Panc1 (cell line): ENCODE data around the gene AIG1. TPM values are rescaled to one million over a fixed set of nuclear protein-coding genes. Genes with fewer than 3 reads are reported as not detected.
"Not testable (repeated sequence)": the region's sequence is repeated elsewhere in the genome, so short reads cannot be mapped to it uniquely, and the experiment has no call there.

Source experiments
- ATAC-seq: fragments of 200-7000 bp; cut with Tn5 transposase; 2 replicates; pipeline ENCODE4 v1.9.1; 2020; ENCODE audit warnings: mild to moderate bottlenecking, moderate library complexity
- BruUV-seq: library from RNA; stranded (reverse); fragments of 400-500 nt; replicated peaks from 2 replicates; lab custom pipeline; 2021; lab: Mats Ljungman, UMichigan
- CTCF ChIA-PET: fragments of 300-600 bp; sonication (Branson Sonifier 250); formaldehyde crosslinking; loops from one replicate; lab custom pipeline; 2022; ENCODE audit warnings: antibody characterized with exemption; lab: Charles Lee
- POLR2A ChIA-PET: fragments of 300-600 bp; sonication (Branson Sonifier 250); formaldehyde crosslinking; loops from one replicate; lab custom pipeline; 2022; ENCODE audit warnings: antibody characterized with exemption; lab: Charles Lee
- DNase-seq: peaks from one replicate; pipeline ENCODE4 v3.0.0-alpha.2; 2010; ENCODE audit warnings: low read depth, low spot score
- H3K27ac ChIP-seq: 2 replicates; pipeline ENCODE4 v1.5.1; 2011; ENCODE audit warnings: mild to moderate bottlenecking, low read length, inconsistent platforms
- H3K27me3 ChIP-seq: fragments of 200-500 bp; sonication (Bioruptor generic); 2 replicates; pipeline ENCODE4 v1.6.0; 2014; ENCODE audit warnings: low read length, inconsistent platforms; ENCODE audit not compliant: control insufficient read depth, insufficient read depth
- H3K36me3 ChIP-seq: fragments of 200-500 bp; sonication (Bioruptor generic); 2 replicates; pipeline ENCODE4 v1.5.1; 2014; ENCODE audit warnings: inconsistent platforms, mild to moderate bottlenecking, low read length, moderate library complexity; ENCODE audit not compliant: control insufficient read depth, insufficient read depth
- H3K4me1 ChIP-seq: 2 replicates; pipeline ENCODE4 v1.5.1; 2011; ENCODE audit warnings: inconsistent platforms, mild to moderate bottlenecking, low read length, moderate library complexity; ENCODE audit not compliant: control insufficient read depth, insufficient read depth
- H3K4me3 ChIP-seq, 2 experiments: 2 replicates each; pipeline ENCODE4 v1.5.1; 2011 to 2012; ENCODE audit warnings: low read depth in 2 of 2, low read length in 2 of 2, mild to moderate bottlenecking in 2 of 2, inconsistent platforms in 1 of 2, moderate library complexity in 1 of 2
- H3K9me3 ChIP-seq: fragments of 200-500 bp; sonication (Bioruptor generic); 2 replicates; pipeline ENCODE4 v1.5.1; 2014; ENCODE audit warnings: low read depth, mild to moderate bottlenecking, inconsistent platforms, low read length, moderate library complexity; ENCODE audit not compliant: control insufficient read depth, insufficient read depth
- POLR2AphosphoS5 ChIP-seq: IDR thresholded peaks from 2 replicates; pipeline ENCODE4 v1.6.1; 2012; ENCODE audit warnings: mild to moderate bottlenecking, low read depth, low read length, moderate library complexity
- SIN3A ChIP-seq: IDR thresholded peaks from 2 replicates; pipeline ENCODE4 v1.6.1; 2012; ENCODE audit warnings: low read depth, mild to moderate bottlenecking, low read length, moderate library complexity, borderline replicate concordance; ENCODE audit not compliant: insufficient read depth
- TCF7L2 ChIP-seq: IDR thresholded peaks from 2 replicates; pipeline ENCODE4 v1.6.1; 2011; ENCODE audit warnings: mild to moderate bottlenecking, low read depth, low read length, inconsistent platforms
- in situ Hi-C: cut with HindIII; loops from 2 replicates; pipeline ENCODE4 v1.10.0; 2016; ENCODE audit warnings: low sequenced_read_pairs, low pct_unique_long_range_greater_than_20kb
- intact Hi-C: fragments of 100-400 bp; cut with micrococcal nuclease; formaldehyde crosslinking; loops from one replicate; pipeline ENCODE4 v1.10.0; 2022; ENCODE audit not compliant: unreplicated experiment
- total RNA-seq: library from RNA; stranded (reverse); gene quantifications from one replicate; pipeline ENCODE4 v1.2.1, GENCODE V29; 2021; ENCODE audit not compliant: unreplicated experiment
- TF ChIP-seq, protein P1 (sequence below), 2 experiments: IDR thresholded peaks; 2 replicates each; pipeline ENCODE4 v1.6.1; 2011 to 2012; ENCODE audit warnings: low read depth in 2 of 2, control low read depth in 1 of 2, low read length in 1 of 2, mild to moderate bottlenecking in 1 of 2, moderate library complexity in 1 of 2; ENCODE audit not compliant: insufficient read depth in 1 of 2
- TF ChIP-seq, protein P2 (sequence below): fragments of 450-650 bp; IDR thresholded peaks from 2 replicates; pipeline ENCODE4 v1.5.1; 2017; ENCODE audit warnings: mild to moderate bottlenecking

Gene AIG1
- total RNA-seq, 1 experiment from 2014 or later = 23.9 TPM

DNA sequence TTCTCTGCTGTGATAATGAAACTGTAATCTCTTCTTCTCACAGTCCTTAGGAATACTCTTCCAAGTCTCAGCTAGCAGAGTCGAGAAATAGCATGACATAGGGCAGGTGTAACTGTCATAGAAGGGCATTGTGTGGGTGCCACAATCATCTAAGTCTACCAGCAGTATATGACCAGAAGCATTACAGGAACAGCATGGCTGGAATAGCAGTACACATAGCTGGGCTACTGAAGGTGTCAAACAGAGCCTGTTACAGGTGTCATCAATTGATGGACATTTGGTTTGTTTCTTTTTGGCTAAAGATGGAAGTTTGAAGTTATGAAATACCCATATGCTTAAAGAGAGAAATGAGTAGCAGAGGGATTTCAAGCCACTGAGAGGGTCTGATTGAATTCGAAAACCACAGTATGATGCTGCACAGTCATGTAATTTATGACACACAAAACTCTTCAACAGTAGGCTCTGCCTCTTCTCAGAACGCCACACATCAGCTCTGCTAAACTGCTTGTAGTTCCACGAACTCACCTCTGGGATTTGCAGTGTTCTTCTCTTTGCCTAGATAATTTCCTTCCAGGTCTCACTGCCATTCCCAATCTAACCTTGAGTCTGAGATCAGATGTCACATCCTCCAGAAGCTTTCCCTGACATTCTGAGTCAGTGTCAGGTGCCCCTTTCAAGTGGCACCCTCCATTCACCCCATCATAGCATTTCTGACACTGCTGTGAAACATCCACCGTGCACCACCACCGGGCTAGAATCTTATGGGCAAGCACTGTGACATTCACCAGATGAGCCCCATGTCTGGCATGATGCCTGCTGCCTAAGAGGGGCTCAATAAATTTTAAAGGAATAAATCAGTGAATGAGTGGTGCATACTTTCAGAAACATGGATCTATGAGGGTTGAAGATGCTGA lies 238.8 kb downstream of the AIG1 start:
- CTCF ChIA-PET = no interaction called here

DNA sequence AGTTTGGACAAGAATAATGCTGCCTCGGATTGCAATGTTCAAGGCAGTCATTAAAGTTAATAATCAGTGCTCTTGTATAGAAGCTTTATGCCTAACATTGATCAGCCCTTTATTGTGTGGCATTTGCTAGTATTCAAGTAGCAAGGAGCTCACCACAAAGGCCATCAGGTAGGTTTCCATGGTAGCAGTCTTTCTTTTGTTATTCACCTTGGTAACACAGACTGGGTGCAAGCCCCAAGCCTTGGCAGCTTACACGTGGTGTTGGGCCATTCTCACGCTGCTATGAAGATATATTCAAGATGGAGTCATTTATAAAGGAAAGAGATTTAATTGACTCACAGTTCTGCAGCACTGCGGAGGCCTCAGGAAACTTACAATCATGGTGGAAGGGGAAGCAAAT lies 240.5 kb downstream of the AIG1 start:
- in situ Hi-C loops (no loop called here), intact Hi-C loops (no loop called here)
- Histone ChIP-seq H3K27ac (no peak overlapping the region), H3K36me3 (no peaks in the 10 kb centered on the region), H3K4me3 (no peak overlapping the region), H3K27me3 (no peaks in the 10 kb centered on the region), H3K9me3 (no peaks in the 10 kb centered on the region), H3K4me1 (no peaks in the 10 kb centered on the region)
- BruUV-seq = no TSS peak
- ChIA-PET POLR2A (no interaction called here), CTCF (no interaction called here)
- no peak for DNase-seq
- no peak for ATAC-seq
- TF ChIP-seq POLR2AphosphoS5 (no peak), SIN3A (no peak), TCF7L2 (no peak)
- TF ChIP-seq, protein P1, sequence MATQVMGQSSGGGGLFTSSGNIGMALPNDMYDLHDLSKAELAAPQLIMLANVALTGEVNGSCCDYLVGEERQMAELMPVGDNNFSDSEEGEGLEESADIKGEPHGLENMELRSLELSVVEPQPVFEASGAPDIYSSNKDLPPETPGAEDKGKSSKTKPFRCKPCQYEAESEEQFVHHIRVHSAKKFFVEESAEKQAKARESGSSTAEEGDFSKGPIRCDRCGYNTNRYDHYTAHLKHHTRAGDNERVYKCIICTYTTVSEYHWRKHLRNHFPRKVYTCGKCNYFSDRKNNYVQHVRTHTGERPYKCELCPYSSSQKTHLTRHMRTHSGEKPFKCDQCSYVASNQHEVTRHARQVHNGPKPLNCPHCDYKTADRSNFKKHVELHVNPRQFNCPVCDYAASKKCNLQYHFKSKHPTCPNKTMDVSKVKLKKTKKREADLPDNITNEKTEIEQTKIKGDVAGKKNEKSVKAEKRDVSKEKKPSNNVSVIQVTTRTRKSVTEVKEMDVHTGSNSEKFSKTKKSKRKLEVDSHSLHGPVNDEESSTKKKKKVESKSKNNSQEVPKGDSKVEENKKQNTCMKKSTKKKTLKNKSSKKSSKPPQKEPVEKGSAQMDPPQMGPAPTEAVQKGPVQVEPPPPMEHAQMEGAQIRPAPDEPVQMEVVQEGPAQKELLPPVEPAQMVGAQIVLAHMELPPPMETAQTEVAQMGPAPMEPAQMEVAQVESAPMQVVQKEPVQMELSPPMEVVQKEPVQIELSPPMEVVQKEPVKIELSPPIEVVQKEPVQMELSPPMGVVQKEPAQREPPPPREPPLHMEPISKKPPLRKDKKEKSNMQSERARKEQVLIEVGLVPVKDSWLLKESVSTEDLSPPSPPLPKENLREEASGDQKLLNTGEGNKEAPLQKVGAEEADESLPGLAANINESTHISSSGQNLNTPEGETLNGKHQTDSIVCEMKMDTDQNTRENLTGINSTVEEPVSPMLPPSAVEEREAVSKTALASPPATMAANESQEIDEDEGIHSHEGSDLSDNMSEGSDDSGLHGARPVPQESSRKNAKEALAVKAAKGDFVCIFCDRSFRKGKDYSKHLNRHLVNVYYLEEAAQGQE (IDR thresholded peaks at IDR 0.05; ENCODE audit: insufficient read depth in 1 of 2, low read depth in 2 of 2, low read length in 1 of 2) = no peak
- TF ChIP-seq, protein P2, sequence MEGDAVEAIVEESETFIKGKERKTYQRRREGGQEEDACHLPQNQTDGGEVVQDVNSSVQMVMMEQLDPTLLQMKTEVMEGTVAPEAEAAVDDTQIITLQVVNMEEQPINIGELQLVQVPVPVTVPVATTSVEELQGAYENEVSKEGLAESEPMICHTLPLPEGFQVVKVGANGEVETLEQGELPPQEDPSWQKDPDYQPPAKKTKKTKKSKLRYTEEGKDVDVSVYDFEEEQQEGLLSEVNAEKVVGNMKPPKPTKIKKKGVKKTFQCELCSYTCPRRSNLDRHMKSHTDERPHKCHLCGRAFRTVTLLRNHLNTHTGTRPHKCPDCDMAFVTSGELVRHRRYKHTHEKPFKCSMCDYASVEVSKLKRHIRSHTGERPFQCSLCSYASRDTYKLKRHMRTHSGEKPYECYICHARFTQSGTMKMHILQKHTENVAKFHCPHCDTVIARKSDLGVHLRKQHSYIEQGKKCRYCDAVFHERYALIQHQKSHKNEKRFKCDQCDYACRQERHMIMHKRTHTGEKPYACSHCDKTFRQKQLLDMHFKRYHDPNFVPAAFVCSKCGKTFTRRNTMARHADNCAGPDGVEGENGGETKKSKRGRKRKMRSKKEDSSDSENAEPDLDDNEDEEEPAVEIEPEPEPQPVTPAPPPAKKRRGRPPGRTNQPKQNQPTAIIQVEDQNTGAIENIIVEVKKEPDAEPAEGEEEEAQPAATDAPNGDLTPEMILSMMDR = no peak

More for the DNA sequence above, 238.8 kb downstream of the AIG1 start:
- no peak for DNase-seq
- H3K27ac ChIP-seq = no peak overlapping the region
- in situ Hi-C loops (no loop called here), intact Hi-C loops (no loop called here)
- no peak for ATAC-seq
- no peaks in the 10 kb centered on the region for H3K36me3 ChIP-seq
- TF ChIP-seq TCF7L2 (no peak), POLR2AphosphoS5 (no peak), SIN3A (no peak)
- TF ChIP-seq, protein P2 = no peak; the same call in 1 of the 2 replicates
- TF ChIP-seq, protein P1 (IDR thresholded peaks at IDR 0.05; ENCODE audit: insufficient read depth in 1 of 2, low read depth in 2 of 2, low read length in 1 of 2) = no peak
- no peaks in the 10 kb centered on the region for H3K4me1 ChIP-seq
- POLR2A ChIA-PET = no interaction called here
- no peaks in the 10 kb centered on the region for H3K9me3 ChIP-seq
- H3K4me3 ChIP-seq = no peak overlapping the region
- BruUV-seq = no TSS peak
- no peaks in the 10 kb centered on the region for H3K27me3 ChIP-seq

DNA sequence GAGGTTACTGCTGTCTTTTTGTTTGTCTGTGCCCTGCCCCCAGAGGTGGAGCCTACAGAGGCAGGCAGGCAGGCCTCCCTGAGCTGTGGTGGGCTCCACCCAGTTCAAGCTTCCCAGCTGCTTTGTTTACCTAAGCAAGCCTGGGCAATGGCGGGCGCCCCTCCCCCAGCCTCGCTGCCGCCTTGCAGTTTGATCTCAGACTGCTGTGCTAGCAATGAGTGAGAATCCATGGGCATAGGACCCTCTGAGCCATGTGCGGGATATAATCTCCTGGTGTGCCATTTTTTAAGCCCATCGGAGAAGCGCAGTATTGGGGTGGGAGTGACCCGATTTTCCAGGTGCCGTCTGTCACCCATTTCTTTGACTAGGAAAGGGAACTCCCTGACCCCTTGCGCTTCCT lies 247.1 kb downstream of the AIG1 start:
- intact Hi-C loops = not testable (repeated sequence)

More for the DNA sequence above, 247.1 kb downstream of the AIG1 start:
- H3K9me3 ChIP-seq, POLR2A ChIA-PET, DNase-seq, H3K27me3 ChIP-seq, ATAC-seq, BruUV-seq, in situ Hi-C loops, H3K4me3 ChIP-seq, CTCF ChIA-PET, H3K36me3 ChIP-seq, H3K4me1 ChIP-seq, H3K27ac ChIP-seq: not testable (repeated sequence)
